HG03280 (cell line): Measurements from ENCODE around the gene CDK5RAP2.
"Not testable (repeated sequence)": the region's sequence is repeated elsewhere in the genome, so short reads cannot be mapped to it uniquely, and the experiment has no call there.

Source experiments
- ATAC-seq: cut with Tn5 transposase; IDR thresholded peaks from one replicate; pipeline ENCODE4 v1.9.1; 2021; ENCODE audit warnings: mild to moderate bottlenecking, moderate library complexity; ENCODE audit not compliant: unreplicated experiment

CDK5RAP2 gene

DNA sequence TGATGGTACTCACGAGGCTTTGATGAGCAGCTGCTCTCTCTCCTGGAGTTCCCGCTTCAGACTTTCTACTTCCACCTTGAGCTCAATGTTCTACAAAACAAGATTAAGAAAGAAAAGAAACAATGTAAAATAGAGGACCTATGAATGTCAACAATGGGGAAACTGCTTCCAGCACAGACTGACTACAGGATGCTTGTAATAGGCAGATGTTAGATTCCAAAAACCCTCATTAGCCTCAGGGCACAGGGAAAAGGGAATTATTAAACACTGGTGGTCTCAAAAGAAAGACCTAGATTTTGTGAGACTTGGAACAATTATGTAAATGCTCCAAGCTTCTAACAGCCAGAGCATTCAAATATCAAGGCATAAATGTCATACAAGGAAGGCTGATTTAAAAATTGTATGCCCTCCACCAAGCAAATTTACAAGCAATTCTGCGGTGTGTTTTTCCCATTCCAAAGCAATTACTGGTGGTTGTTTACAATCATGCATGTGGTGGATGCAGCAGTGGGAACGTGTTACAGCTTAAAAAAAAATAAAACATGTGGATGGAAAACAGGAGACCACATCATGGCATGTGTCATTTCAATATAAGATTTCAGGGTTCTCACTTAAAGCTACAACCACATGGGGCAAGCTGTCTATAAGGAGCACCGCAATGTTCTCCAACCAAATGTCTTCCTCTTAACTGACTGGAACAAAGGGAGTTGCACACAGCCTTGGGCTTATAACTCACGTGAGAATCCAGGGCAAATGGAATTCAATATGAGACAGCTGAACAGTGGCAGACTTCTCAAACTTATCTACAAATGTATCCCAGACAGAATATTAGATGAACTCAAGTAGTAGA lies 34.0 kb downstream of the CDK5RAP2 start:
- no peak for ATAC-seq

DNA sequence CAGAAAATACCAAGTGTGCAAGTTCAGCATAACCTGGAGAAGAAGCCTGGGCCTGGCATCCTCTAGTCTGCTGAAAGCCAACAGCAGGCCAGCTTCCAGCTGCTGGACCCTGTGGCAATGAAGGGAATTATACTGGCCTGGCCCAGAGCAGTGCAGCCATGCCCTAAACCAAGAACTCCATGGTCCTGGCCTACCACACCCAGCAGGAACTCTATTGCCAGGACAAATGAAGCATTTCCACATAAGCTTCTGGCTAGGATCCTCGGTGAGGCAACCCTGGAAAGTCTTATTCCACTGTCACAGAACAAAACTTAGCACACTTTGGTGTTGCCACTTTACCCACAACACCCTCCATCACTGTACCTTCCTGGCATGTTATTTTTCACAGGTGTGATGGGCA lies 35.5 kb downstream of the CDK5RAP2 start:
- no peak for ATAC-seq

DNA sequence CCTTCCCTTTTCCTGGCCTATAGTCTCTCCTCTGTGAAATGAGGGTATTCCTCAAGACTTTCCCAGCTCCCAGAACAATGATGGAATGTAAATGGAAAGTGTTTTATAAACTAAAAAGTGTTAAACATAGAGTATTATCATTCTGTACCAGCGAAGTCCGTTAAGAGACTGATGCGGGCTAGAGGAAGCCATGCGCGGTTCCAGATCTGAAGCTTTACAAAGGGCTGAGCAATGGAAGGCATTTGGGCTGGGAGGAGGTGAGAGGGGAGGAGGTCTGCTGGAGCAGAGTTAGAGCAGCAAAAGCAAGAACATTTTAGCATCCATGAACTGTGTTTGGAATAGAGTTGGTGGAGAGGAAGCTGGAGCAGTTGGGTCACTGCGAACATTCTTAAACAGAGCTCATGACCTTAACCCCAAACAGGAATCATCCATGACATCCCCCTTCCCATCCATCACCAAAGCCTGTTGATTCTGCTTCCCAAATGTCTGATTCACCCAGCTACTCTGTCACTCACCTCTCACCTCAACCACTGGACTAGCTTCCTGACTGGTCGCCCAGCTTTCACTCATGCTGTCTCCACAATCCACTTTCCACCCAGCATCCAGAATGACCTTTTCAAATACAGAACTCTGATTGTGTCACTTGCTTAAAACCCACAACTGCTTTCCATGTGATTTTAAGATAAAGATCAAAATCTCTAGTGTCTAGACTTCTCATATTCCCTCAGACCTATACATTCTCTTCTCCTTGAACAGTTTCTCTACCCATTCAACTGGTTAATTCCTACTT lies 37.1 kb downstream of the CDK5RAP2 start:
- ATAC-seq = no peak

DNA sequence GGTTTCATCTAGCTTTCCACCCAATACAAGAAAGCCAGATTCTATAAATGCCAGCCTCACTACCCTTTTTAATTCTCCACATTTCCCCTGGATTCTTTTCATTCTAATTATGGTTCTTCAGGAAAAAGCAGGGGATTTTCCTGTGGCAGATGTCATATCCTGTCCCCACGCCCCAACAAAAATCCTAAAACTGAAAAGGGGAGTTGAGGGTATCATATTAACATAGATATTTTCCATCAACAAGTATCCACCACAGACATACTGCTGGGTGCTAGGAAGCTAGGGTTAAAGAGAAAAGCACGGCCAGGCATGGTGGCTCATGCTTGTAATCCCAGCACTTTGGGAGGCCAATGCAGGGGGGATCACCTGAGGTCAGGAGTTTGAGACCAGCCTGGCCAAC lies 38.0 kb downstream of the CDK5RAP2 start:
- ATAC-seq = no peak

DNA sequence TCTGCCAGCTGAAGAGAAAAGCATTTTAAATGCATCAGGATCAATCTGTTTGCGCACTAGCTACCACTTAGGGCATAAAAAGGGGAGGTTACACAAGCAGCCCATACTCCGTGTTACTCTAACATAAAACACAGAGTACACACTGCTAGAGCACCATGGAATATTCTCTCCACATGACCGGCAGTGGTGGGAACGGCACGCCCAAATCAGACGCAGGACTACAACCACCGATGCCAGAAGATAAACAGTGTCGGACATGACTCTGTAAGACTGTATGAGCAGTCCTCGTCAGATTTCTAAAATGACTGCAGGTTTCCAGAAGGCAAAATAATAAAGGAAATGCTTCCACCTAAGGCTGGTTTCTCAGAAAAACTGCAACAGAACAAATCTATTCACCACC lies 40.0 kb downstream of the CDK5RAP2 start:
- ATAC-seq = no peak

DNA sequence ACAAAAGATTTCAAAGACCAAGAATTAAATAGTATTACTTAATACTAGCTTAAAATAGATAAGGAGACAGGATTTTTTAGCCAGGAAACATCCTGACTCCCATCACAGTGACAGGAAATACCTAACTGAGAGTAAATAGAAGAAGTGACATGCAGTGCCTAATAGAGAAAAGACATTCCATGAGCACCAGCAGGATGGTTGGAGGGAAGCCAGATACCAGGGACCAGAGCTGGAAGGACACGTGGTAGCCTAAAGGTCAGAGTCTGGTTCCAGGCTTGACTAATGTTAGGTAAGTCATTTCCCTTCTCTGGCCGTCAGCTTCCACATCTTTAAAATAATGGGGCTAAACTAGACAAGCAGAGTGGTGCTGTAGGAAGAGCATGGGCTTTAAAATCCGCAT lies 41.6 kb downstream of the CDK5RAP2 start:
- no peak for ATAC-seq

DNA sequence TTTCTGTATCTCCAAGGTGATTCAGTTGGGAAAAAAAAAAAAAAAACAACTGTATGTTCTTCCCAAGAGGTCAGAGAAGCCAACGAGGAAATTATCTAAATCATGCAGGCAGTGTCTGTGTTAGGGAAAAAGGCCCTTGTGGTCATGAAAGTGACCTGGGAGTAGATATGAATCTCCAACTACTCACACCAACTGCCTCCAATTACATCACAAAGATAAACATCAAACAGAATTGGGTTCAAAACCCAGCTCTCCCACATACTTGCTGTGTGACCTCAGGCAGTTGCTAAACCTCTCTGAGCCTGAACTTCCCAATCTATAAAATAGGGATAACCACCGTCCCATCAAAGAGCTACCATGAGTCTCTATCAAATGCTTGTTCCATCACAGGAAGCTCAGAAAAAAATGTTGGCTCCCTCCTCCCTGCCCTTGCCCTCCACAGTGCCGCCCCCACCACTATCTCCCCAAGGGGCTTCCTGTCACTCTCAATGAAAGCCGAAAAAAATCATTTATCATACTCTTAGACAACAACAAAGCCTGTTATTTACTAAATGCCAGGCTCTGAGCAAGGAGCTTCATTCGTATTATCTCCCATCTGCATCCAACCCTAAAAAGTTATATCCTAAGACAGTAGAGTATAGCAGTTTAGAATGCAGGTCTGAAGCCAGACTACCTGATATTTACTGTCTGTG lies 42.9 kb downstream of the CDK5RAP2 start:
- ATAC-seq = no peak

DNA sequence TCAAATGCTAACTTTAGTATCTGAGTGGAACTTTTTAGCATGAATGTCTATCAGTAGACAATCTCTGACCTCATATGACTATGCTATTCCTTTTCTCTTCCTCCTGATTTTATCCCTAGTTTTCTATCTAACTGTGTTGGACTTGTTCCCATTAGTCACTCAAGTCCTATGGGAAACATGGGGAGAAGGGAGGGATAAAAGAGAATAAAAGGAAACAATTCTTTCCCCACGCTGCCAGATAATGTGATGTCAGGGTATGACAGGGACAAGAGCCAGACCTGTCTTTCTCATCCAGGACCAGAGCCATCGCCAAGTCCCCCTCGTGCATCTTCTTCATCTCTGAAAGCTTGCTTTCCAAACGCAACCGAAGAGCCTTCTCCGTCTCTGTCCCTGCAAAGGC lies 43.9 kb downstream of the CDK5RAP2 start:
- ATAC-seq = no peak

DNA sequence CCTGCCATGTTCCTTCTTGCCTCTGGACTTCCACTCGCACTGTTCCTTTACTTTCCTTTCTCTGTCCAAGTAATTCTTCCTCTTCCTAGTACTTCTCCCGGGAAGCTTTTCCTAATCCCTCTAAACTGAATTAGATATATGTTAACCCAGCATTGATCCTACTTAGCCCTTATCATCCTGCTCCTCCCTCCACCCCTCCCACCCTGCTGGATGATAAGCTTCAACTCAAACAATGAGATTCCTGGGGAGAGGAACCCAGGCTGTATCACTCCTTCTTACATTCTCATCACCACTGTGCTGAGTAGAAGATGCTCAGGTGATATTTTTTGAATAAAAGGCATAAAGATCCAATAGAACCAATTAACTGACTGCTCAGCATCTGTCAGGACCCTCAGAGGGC lies 45.7 kb downstream of the CDK5RAP2 start:
- no peak for ATAC-seq

DNA sequence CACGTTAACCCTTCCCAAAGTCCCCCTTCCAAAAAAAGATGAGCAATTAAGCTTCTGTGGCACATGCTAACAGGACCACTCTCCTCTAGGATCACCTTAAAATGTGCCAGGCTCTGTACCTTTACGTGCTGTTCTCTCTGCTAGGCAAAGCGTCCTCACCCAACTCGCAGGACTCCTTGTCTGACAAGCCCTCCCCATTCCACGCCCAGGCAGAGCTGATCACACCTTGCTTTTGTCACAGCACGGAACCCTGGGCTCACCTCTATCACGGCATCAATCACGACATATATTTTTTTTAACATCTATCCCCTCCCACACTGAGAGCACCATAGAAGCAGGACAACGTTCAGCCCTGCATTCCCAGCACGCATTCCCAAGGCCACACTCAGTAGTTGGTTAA lies 47.1 kb downstream of the CDK5RAP2 start:
- no peak for ATAC-seq

DNA sequence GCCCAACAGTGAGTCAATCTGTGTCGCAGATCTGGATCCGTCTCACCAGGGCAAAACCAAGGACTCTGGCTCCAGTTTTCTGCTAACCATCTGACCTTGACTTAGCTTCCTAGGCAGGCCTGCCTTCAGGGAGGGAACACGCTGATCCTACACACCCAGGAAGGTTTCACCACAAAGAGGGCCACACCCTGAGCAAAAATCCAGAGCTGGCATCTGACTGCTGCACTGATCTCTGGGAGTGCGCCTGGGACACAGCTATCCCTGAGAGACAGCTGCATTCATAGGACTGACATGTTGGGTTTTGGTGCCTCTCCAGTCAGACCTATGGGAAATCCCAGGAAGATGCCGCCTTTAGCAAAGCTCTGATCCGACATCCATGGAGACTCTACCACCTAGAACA lies 47.5 kb downstream of the CDK5RAP2 start:
- no peak for ATAC-seq

DNA sequence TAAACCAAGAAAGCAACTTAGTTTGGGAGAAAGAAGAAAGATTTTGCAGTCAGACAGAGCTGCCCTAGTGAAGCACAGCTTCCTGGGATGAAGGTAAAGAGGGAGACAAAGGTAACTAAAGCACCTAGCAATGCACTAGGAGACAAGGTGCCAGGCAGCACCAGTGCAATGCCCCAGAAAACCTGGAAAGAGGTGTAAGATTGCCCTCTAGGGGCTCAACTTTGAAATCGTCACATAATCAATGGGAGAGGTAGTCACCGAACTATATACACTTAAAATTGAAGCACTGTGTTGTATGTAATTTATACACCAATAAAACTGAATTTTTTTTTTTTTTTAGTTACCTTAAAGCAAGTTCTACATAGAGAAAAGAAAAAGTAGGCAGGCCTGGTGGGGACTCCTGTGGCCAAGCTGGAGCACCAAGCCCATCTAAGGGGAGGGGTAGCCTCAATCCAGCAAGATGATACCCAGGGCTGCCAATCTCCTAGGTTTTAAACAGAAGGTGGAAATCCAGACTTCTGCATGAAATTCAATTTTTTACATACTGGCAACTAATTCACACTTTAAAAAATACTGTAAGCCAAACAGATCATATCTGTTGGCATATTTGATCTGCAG lies 48.2 kb downstream of the CDK5RAP2 start:
- no peak for ATAC-seq

DNA sequence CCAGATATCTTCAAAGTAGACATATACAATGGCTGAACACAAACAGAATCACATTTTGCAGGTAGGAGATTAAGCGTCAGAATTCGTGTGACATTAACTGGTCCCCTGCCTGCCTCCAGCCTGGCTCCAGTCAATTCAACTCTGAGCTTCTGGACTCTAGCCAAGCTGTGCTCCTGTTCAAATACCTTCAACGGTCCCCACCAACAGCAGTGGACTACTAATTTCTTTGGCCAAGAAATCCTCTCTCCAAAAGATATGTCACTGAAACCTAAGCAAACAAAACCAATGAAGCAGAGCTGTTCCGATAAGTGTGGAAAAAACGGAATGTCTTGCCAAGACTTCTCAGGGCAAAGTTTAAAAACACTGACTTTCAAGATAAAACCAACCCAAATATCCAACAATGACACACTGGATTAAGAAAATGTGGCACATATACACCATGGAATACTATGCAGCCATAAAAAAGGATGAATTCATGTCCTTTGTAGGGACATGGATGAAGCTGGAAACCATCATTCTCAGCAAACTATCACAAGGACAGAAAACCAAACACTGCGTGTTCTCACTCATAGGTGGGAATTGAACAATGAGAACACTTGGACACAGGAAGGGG lies 49.6 kb downstream of the CDK5RAP2 start:
- ATAC-seq = not testable (repeated sequence)

DNA sequence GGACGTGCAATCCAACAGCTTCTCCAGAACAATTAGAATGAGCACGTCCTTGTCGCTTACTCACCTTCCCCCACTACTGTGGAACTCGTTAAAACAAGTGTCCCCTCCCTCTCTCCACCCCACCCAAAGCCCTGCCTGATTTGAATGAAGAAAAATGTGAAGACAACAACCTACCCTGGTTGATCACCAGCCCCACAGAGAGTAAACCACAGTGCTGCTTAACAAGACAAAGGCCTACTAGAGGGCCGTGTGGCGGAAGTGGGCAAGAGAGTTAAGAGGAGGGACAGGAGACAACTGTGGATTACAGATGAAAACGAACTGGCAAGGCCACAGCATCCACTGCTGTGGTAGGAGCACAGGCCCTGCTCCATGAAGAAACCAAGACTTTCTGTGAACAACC lies 51.1 kb downstream of the CDK5RAP2 start:
- ATAC-seq = no peak

DNA sequence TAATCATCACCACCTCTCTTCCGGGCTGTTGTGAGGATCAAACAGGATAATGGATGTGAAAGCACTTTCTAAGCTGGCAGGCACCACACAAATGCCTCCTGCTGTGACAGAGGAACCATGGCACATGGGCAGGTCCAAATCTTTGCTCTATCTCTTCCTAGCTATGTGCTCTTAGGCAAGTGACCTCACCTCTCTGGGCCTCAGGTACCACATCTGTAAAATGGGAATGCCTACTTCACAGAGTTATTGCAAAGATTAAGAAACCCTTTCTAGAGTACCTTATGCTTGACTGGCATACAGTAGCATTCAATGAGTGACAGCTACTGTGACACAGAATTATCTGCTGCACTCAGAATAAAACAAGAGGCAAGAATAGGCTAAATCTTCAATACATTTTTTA lies 51.6 kb downstream of the CDK5RAP2 start:
- no peak for ATAC-seq

DNA sequence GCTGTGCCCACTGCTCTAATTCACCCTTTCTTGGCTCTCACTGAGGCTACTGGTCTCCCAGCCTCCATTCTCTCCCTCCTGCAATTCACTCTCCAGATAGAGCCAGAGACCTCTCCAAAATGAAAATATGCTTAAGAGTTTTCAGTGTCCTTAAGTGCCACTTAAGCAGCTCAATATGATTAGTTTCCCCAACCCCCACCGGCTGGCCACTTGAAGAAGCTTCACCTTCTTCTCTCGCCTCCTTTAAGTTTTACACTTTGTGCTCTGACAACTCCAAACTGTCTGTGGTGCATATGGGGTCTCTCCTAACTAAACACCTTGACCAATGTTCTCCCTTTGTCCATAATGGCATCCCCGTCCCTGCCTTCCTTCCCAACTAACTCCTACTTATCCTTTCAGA lies 53.4 kb downstream of the CDK5RAP2 start:
- ATAC-seq = no peak

DNA sequence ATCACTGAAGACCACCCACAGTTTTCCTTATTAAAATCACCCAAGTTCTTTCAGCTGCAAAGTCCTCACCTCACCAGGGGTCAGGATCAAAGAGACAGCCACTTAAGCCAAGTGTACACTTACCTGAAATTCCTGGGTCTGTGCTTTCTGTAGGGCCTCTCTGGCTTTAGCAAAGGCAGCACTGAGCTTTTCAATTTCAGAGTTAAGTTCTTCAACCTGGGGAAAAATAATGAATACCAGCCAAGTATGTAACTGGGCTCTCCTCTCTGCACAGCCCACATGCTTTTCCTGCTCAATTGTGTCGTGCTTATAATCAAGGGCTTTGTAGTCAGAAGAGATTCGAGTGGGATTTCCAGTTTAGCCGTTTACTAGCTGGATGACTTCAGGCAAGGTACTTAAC lies 55.1 kb downstream of the CDK5RAP2 start:
- no peak for ATAC-seq

DNA sequence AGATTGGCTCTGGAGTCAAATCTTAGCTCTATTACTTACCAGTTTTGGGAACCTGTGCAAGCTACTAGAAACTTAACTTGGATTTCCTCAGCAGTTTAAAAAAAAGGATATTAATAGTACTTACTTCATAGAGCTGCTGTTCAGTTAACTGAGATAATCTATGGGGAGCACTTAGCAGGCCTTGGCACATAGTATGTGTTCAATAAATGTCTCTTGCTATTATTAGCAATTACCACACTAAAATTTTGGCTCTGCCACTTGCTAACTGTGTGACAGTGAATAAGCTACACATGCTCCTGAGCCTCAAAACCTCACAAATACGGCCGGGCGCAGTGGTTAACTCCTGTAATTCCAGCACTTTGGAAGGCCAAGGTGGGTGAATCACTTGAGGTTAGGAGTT lies 55.9 kb downstream of the CDK5RAP2 start:
- ATAC-seq = no peak

DNA sequence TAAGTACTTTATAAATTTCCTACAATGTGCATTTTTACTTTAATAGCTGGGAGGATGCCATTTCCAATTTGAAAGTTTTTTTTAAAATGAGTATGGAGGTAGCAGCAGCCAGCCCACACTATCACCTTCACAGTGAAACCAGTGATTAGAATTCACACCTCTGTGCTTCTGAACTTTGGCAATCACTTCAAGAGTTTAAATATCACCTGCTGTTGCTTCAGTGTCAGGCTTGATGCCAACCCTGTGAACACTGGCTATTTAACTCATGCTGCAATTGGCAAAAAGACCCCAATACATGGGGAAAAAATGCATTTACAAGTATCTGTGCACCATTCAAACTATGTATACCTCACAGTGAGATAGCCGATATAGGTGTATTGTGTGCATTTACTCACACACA lies 57.4 kb downstream of the CDK5RAP2 start:
- no peak for ATAC-seq

DNA sequence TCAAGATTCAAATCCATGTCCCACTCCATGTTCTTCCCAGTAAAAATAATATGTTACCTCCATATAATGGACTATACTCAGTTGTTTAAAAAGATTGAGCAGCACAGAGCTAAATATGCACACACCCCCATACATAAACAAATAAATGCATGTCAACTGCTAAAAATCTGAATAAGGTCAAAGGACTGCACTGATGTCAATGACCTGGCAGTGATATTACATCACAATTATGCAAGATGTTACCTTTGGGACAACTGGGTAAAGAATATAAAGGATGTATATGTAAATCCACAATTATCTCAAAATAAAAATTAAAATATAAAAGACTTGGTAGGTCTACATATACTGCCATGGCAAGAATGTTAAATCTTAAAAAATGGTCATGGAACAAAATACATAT lies 57.9 kb downstream of the CDK5RAP2 start:
- ATAC-seq = no peak

DNA sequence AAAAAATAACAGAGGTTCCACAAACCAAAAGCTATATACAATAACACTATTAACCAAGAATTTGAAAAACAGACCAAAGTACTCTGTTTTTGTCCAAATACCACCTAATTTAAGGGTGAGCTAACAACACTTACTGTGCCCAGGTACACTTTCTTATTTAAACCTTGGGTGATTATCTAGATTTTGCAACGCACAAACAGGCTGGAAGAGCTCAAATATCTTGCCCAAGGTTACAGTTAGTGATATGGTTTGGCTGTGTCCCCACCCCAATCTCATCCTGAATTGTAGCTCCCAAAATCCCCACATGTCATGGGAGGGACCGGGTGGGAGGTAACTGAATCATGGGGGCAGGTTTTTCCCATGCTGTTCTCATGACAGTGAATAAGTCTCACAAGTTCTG lies 58.9 kb downstream of the CDK5RAP2 start:
- no peak for ATAC-seq
